BJ (cell line): ENCODE data around the gene OGFOD3. TPM values are rescaled to one million over a fixed set of nuclear protein-coding genes. Genes with fewer than 3 reads are reported as not detected.

Experiments used
- CTCF ChIA-PET: fragments of 350-600 bp; formaldehyde crosslinking; extraction: SDS; loops from one replicate; lab custom pipeline; 2021; ENCODE audit warnings: antibody characterized with exemption, inconsistent platforms; lab: Yijun Ruan, JAX
- POLR2A ChIA-PET: fragments of 300-600 bp; sonication (Branson Sonifier 250); formaldehyde crosslinking; extraction: SDS; loops from one replicate; lab custom pipeline; 2021; ENCODE audit warnings: antibody characterized with exemption; lab: Charles Lee
- DNase-seq: peaks from one replicate; pipeline ENCODE4 v3.0.0-alpha.2; 2011; ENCODE audit warnings: low read depth
- H3K27me3 ChIP-seq: 2 replicates; pipeline ENCODE4 v1.6.0; 2011; ENCODE audit warnings: low read length; ENCODE audit not compliant: control insufficient read depth, insufficient read depth
- H3K36me3 ChIP-seq: 2 replicates; pipeline ENCODE4 v1.5.1; 2011; ENCODE audit warnings: low read length; ENCODE audit not compliant: control insufficient read depth, insufficient read depth
- H3K4me3 ChIP-seq: 2 replicates; pipeline ENCODE4 v1.5.1; 2011; ENCODE audit warnings: low read depth, mild to moderate bottlenecking, control low read depth, low read length
- CTCF ChIP-seq: IDR thresholded peaks from 2 replicates; pipeline ENCODE4 v1.5.1; 2011; ENCODE audit warnings: low read depth, mild to moderate bottlenecking, control low read depth, inconsistent platforms, low read length, moderate library complexity; ENCODE audit not compliant: insufficient read depth
- polyA plus RNA-seq: library from polyadenylated mRNA; depleted of rRNA; stranded (reverse); fragments of >200 nt; gene quantifications from 2 replicates; pipeline ENCODE4 v1.2.3, GENCODE V29; 2011

Gene OGFOD3
- polyA plus RNA-seq, 1 experiment = 37.9 TPM

GRCh38 chr17:82416771-82417170 is 1.6 kb downstream of the OGFOD3 start:
- Histone ChIP-seq H3K27me3 (no peaks in the 10 kb centered on the region), H3K36me3 (peaks cover 3% of the 10 kb centered on the region; the same call in 1 of the 2 replicates), H3K4me3 (no peak overlapping the region)
- no peak for DNase-seq
- CTCF ChIA-PET = interaction anchor here (0.8 to 2.4 kb wide), 5 partner anchors 9 to 386 kb away, joined by 3 to 11 read pairs (median 4); no protein-coding TSS in a partner anchor
- TF ChIP-seq CTCF = no peak
- POLR2A ChIA-PET = no interaction called here

GRCh38 chr17:82416264-82416663 is 2.1 kb downstream of the OGFOD3 start:
- CTCF ChIA-PET = interaction anchor here (1.2 to 2.4 kb wide), 4 partner anchors 10 to 66 kb away, joined by 3 to 11 read pairs (median 5); no protein-coding TSS in a partner anchor
- no peak for DNase-seq
- no peak overlapping the region for H3K4me3 ChIP-seq
- peaks cover 2% of the 10 kb centered on the region; the same call in 1 of the 2 replicates for H3K36me3 ChIP-seq
- no peaks in the 10 kb centered on the region for H3K27me3 ChIP-seq
- POLR2A ChIA-PET = no interaction called here
- no peak for TF ChIP-seq CTCF

GRCh38 chr17:82415786-82416185 is 2.6 kb downstream of the OGFOD3 start:
- Histone ChIP-seq H3K36me3 (0 out of 2 replicates have a peak, but pooled peaks cover 1% of the 10 kb centered on the region), H3K4me3 (no peak overlapping the region), H3K27me3 (no peaks in the 10 kb centered on the region)
- no peak for DNase-seq
- no peak for TF ChIP-seq CTCF
- ChIA-PET POLR2A (no interaction called here), CTCF (interaction anchor here (1.1 to 4.1 kb wide), 7 partner anchors 10 to 65 kb away, joined by 3 to 36 read pairs (median 4); partner anchors contain the start of gene TEX19)

GRCh38 chr17:82415336-82415735 is 3.0 kb downstream of the OGFOD3 start:
- H3K36me3 ChIP-seq = 0 out of 2 replicates have a peak, but pooled peaks cover 1% of the 10 kb centered on the region
- no peak overlapping the region for H3K4me3 ChIP-seq
- no peaks in the 10 kb centered on the region for H3K27me3 ChIP-seq
- POLR2A ChIA-PET = no interaction called here
- CTCF ChIA-PET = interaction anchor here (0.6 to 4.1 kb wide), 9 partner anchors 15 to 155 kb away, joined by 3 to 36 read pairs (median 3); partner anchors contain the start of gene TEX19
- TF ChIP-seq CTCF = no peak
- no peak for DNase-seq

GRCh38 chr17:82414548-82415281 is 3.7 kb downstream of the OGFOD3 start:
- Histone ChIP-seq H3K4me3 (no peak overlapping the region), H3K36me3 (0 out of 2 replicates have a peak, but pooled peaks cover 1% of the 10 kb centered on the region), H3K27me3 (no peaks in the 10 kb centered on the region)
- CTCF ChIA-PET = interaction anchor here (0.6 to 4.1 kb wide), 16 partner anchors 9 to 154 kb away, joined by 3 to 36 read pairs (median 3); partner anchors contain the start of gene TEX19
- TF ChIP-seq CTCF = peak; percentile 69
- no peak for DNase-seq
- POLR2A ChIA-PET = no interaction called here
